Measurements from ENCODE around the gene TEK.

TEK gene

GRCh38 chr9:27142299-27142930 lies 33.4 kb downstream of the TEK start:
- TF ChIP-seq, protein P1, sequence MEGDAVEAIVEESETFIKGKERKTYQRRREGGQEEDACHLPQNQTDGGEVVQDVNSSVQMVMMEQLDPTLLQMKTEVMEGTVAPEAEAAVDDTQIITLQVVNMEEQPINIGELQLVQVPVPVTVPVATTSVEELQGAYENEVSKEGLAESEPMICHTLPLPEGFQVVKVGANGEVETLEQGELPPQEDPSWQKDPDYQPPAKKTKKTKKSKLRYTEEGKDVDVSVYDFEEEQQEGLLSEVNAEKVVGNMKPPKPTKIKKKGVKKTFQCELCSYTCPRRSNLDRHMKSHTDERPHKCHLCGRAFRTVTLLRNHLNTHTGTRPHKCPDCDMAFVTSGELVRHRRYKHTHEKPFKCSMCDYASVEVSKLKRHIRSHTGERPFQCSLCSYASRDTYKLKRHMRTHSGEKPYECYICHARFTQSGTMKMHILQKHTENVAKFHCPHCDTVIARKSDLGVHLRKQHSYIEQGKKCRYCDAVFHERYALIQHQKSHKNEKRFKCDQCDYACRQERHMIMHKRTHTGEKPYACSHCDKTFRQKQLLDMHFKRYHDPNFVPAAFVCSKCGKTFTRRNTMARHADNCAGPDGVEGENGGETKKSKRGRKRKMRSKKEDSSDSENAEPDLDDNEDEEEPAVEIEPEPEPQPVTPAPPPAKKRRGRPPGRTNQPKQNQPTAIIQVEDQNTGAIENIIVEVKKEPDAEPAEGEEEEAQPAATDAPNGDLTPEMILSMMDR (IDR thresholded peaks at IDR 0.05) = no peak
- Histone ChIP-seq H3K27ac (no peak overlapping the region), H3K4me3 (no peak overlapping the region)
- DNase-seq (ENCODE audit: low spot score) = no peak

DNA sequence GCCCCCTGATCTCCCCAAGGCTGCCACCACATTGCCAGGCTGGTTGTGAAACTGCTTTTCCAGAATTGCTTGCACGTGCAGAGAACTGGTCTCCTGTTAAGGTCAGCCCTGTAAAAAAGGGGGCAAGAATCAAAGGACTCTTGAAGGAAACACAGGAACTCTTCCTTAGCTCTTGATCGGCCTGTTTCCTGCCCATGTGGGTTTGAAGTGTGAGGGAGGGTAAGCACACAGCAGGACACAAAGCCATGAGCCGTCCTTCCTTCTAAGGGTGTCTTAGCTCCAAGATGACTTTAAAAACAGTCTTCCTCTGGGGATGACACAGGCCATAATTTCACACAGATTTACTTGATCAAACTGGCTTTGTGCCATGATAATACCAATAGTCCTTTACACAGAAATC lies 36.1 kb downstream of the TEK start:
- TF ChIP-seq, protein P1 (IDR thresholded peaks at IDR 0.05) = no peak
- Histone ChIP-seq H3K27ac (no peak overlapping the region), H3K4me3 (no peak overlapping the region)
- no peak for DNase-seq (ENCODE audit: low spot score)

DNA sequence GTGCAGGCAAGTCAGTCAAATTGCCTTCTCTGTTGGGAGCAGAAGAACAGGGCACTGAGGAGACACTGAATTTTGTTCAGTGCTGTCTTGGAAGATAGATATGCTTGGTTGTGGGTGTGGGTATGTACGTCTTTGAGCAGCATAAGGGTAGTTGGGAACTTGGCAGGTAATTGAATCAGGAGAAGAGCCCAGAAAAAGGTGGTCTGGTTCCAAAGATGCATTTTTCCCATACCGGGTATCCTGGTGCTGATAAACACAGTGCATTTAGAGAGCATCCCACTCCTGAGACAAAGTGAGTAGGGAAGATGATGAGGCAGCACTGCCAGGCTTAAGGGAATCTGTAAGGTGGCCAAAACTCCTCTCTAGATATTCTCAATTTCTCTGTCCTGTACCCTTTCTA lies 40.6 kb downstream of the TEK start:
- H3K4me3 ChIP-seq = no peak overlapping the region
- DNase-seq (ENCODE audit: low spot score) = no peak
- H3K27ac ChIP-seq = no peak overlapping the region
- TF ChIP-seq, protein P1 (IDR thresholded peaks at IDR 0.05) = no peak

DNA sequence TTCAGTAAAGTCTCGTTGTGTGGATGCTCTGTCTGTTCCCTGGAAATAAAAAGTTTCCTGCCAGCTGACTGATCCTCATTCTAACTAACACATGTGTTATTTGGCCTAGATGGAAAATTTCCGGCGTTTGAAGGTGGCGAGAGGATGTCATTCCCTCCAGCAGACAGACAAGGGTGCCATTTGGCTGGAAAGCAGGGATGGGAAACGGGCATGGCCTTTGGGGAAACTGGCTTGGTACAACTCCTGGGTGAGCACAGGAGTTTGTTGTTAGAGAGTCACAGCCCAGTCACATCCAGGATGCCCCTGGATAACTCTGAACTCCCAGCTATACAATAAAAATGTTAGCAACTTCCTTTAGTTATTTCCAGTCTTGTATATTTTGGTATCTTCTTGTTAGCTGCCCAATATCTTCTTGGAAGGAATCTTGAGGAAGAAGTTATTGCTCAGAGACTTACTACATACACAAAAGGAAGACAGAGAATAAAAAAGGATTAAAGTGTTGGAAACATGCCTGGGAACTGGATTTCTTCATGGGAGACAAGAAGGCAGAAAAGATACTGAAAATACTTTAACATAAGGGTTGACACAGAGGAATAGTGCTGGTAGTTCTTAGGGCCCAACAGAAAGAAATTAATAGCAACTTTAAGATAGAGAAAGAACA lies 41.9 kb downstream of the TEK start:
- no peak for DNase-seq (ENCODE audit: low spot score)
- Histone ChIP-seq H3K27ac (no peak overlapping the region), H3K4me3 (no peak overlapping the region)
- TF ChIP-seq, protein P1 (IDR thresholded peaks at IDR 0.05) = no peak

DNA sequence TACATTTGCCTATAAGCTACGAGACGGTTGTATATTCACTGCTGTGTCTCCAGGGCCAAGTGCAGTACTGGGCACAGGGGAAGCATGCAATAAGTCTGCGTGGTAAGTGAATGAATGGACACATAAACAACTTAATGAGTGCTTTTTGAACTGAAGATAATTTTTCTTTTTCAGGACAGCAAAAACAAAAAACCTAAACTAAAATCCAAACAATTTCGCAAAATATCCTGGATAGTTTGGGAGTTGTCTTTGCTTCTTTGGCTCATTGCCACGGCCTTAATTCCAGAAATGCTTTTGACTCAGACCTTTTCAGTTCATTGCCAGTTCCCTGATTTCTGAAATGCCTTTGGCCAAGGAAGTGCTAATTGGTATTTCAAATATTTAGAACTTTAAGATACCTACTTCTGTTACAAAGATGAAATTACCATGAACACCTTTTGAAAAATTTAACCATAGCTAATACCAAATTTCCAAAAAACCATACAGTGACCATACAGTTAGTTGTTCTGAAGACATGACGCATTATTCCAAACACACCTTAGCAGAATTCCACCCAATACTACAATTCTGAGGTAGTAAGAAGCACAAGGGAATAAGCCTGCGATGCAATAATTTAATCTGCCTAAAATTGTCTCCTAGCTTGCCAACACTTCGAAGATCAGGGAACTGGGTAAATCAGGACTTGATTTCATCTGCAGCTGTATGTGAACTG lies 42.8 kb downstream of the TEK start:
- TF ChIP-seq, protein P1 (IDR thresholded peaks at IDR 0.05) = no peak
- DNase-seq (ENCODE audit: low spot score) = no peak
- Histone ChIP-seq H3K27ac (no peak overlapping the region), H3K4me3 (no peak overlapping the region)

DNA sequence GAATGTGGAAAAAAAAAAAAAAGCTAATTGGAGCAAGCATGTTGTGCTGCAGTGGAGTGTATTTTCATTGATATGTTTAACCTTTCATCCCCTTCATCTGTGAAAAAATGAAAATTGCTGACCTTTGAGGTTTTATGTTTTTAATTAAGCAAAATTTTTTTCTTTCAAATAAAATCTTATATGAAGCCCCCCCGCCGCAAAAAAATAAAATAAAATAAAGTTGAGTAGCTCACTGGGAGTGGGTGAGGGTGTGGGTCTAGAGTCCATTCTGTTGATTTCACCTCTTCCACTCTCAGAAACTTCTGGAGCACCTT lies 43.3 kb downstream of the TEK start:
- TF ChIP-seq, protein P1 (IDR thresholded peaks at IDR 0.05) = no peak
- Histone ChIP-seq H3K4me3 (no peak overlapping the region), H3K27ac (no peak overlapping the region)
- no peak for DNase-seq (ENCODE audit: low spot score)

DNA sequence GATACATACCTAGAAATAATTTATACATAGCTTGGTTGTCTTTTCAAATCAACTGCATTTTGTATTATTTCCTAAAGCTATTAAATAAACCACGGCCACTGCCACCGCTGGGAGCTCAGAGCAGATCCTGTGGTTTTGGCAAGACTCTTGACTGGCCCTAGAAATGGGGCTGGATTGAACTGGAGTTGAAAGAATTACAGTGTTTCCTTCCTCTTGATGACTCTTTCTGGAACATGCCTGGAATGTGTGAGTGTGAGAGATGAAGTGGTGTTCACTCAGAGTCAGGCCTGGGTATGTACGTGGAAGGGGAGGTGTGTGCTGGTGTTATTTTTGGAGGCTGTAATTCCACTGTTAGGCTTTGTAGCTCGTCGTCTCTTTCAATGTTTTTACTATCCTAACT lies 45.9 kb downstream of the TEK start:
- no peak overlapping the region for H3K27ac ChIP-seq
- TF ChIP-seq, protein P1 (IDR thresholded peaks at IDR 0.05) = no peak
- no peak for DNase-seq (ENCODE audit: low spot score)
- H3K4me3 ChIP-seq = no peak overlapping the region
